Measurements from ENCODE around the gene ODAM.
A peak's percentile ranks its signal among the peaks of the same experiment; 100 is the strongest.
"Not testable (repeated sequence)": the region's sequence is repeated elsewhere in the genome, so short reads cannot be mapped to it uniquely, and the experiment has no call there.

Gene ODAM

DNA sequence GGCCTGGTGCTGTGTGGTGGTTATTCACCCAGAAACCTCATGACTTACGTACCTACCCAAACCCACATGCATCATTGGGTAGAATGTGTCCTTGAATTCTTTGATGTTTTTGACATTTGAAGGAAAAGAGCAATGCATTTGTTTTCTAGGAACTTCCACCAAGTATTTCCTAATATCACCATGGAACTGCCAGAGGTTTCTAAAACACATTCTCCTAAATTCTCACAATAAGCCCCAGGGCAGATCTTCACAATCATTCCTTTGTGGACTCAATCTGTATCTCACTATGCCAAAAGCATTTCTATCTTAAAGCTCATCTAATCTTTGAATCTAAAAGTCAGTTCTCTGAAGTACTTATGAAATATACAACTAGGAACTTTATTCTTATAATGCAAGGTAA, 8.3 kb upstream of the ODAM start:
- no peak for DNase-seq (ENCODE audit: insufficient read length)
- no peak for FAIRE-seq

DNA sequence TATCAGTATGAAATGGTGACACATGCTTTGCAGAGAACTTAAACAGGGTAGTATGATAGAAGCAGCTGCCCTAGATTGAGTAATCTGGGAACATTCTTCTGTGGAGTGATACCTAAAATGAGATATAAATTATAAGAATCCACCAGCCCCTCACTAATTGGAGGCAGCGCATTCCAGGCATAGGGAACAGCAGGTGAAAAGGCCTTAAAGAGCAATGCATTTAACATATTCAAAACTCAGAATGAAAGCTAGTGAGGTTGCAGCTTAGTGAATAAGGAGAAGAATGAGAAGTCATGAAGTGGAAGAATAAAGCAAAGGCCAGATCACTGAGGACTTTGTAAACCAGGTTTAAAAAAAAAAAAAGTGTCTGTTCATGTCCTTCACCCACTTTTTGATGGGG, 4.9 kb upstream of the ODAM start:
- DNase-seq (ENCODE audit: insufficient read length): no peak
- FAIRE-seq: no peak
- TF ChIP-seq POLR2AphosphoS5 (IDR thresholded peaks at IDR 0.05; ENCODE audit: low read depth, low read length) (no peak), POLR2A (IDR thresholded peaks at IDR 0.05; ENCODE audit: low read depth, low read length) (no peak), TAF1 (IDR thresholded peaks at IDR 0.05; ENCODE audit: borderline replicate concordance, low read depth, low read length) (no peak)

More for the DNA sequence above, 8.3 kb upstream of the ODAM start:
- TF ChIP-seq POLR2A (IDR thresholded peaks at IDR 0.05; ENCODE audit: low read depth, low read length) (no peak), TAF1 (IDR thresholded peaks at IDR 0.05; ENCODE audit: borderline replicate concordance, low read depth, low read length) (no peak), POLR2AphosphoS5 (IDR thresholded peaks at IDR 0.05; ENCODE audit: low read depth, low read length) (no peak)

DNA sequence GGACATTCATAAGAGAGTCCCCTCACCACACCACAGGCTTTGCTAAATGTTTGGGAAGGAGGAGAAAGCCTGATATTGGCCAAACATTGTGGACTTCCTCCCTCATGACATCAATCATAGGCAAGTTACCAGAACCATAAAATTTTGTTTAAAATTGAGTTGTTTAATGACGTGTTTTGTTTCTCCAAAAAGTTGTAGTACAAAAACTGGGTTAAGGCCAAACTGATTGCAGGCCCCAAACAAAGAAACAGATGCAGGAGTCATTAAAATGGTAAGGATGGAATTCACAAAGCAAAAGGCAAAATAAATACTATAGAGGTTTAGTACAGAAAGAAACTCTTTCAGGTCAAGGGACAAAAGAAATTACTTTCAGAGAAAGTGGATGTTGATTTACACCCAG, 3.9 kb upstream of the ODAM start:
- DNase-seq (ENCODE audit: insufficient read length) (no peak), FAIRE-seq (no peak)
- TF ChIP-seq POLR2A (IDR thresholded peaks at IDR 0.05; ENCODE audit: low read depth, low read length) (no peak), POLR2AphosphoS5 (IDR thresholded peaks at IDR 0.05; ENCODE audit: low read depth, low read length) (no peak), TAF1 (IDR thresholded peaks at IDR 0.05; ENCODE audit: borderline replicate concordance, low read depth, low read length) (no peak)

DNA sequence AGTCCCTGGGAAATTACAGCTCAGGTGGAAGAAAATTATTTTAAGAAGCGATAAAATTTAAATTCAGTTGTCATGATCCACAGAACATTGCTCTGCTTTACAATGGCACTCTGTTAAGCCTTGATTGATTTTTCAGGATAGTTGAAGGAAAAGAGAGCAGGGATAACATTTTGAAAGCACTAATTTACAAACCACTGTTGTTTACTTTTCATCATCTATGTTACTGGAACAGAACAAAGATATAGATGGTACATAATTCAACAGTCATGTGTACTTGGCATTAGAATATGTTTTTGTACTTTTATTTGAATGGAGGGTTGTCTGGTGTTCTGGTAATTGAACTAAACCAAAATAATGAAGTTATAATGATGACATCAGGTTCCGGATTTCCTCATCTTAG, 2.6 kb upstream of the ODAM start:
- DNase-seq (ENCODE audit: insufficient read length) (no peak), FAIRE-seq (no peak)
- TF ChIP-seq POLR2A (IDR thresholded peaks at IDR 0.05; ENCODE audit: low read depth, low read length) (no peak), POLR2AphosphoS5 (IDR thresholded peaks at IDR 0.05; ENCODE audit: low read depth, low read length) (no peak), TAF1 (IDR thresholded peaks at IDR 0.05; ENCODE audit: borderline replicate concordance, low read depth, low read length) (no peak)

DNA sequence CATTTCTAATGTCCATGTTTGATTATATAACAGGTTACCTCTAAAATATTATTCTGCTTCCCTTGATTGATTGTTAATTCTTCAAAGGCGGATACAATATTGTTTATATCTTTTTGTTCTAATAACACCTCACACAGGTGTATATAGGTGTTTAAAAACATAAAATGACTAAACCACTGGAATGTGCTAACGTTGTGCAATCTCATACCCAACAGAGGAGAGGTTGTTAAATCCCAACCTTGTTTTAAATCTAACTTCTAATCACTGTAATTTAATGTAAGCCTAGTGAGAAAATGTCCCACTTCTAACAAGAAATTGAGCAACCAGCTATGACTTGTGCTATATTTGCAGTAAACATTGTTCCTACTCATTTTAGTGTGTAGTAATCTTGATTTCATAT, 1.3 kb downstream of the ODAM start:
- DNase-seq (ENCODE audit: insufficient read length): no peak
- no peak for FAIRE-seq

DNA sequence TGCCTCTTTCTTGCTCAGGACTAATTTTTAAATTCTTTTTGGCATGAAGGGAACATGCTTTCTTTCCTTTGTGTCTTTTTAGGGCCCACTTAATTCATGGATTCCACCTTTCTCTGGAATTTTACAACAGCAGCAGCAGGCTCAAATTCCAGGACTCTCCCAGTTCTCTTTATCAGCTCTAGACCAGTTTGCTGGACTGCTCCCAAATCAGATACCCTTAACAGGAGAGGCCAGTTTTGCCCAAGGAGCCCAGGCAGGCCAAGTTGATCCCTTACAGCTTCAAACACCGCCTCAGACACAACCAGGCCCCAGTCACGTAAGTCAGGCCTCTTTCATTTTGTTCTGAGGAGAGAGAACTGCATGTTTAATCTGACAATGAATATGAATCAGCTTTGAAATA, 2.3 kb downstream of the ODAM start:
- no peak for TF ChIP-seq TAF1 (IDR thresholded peaks at IDR 0.05; ENCODE audit: borderline replicate concordance, low read depth, low read length)
- no peak for TF ChIP-seq POLR2A (IDR thresholded peaks at IDR 0.05; ENCODE audit: low read depth, low read length)
- no peak for TF ChIP-seq POLR2AphosphoS5 (IDR thresholded peaks at IDR 0.05; ENCODE audit: low read depth, low read length)
- DNase-seq (ENCODE audit: insufficient read length) (no peak), FAIRE-seq (no peak)

More for the DNA sequence above, 1.3 kb downstream of the ODAM start:
- no peak for TF ChIP-seq POLR2AphosphoS5 (IDR thresholded peaks at IDR 0.05; ENCODE audit: low read depth, low read length)
- TF ChIP-seq POLR2A (IDR thresholded peaks at IDR 0.05; ENCODE audit: low read depth, low read length): no peak
- TF ChIP-seq TAF1 (IDR thresholded peaks at IDR 0.05; ENCODE audit: borderline replicate concordance, low read depth, low read length): no peak

DNA sequence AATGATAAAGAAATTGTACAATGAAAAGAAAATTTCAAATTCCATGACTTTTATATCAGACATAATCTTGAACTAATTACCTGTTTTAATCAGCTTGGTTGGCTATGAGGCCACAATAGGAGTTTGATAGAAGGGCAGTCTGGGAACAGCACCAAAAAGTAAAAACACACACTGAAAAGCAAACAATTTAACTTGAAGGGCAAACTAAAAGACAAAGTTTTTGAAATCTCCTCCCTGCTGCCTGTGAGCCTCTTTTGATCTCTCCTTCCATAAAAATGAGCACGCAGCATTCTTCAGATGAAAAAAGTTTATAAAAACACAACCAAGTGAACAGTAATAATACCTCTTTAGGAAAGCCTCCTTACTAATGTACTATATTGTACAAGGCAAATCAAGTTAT, 8.1 kb downstream of the ODAM start:
- DNase-seq (ENCODE audit: insufficient read length) (no peak), FAIRE-seq (no peak)
- TF ChIP-seq POLR2A (IDR thresholded peaks at IDR 0.05; ENCODE audit: low read depth, low read length) (no peak), POLR2AphosphoS5 (IDR thresholded peaks at IDR 0.05; ENCODE audit: low read depth, low read length) (no peak), TAF1 (IDR thresholded peaks at IDR 0.05; ENCODE audit: borderline replicate concordance, low read depth, low read length) (no peak)

DNA sequence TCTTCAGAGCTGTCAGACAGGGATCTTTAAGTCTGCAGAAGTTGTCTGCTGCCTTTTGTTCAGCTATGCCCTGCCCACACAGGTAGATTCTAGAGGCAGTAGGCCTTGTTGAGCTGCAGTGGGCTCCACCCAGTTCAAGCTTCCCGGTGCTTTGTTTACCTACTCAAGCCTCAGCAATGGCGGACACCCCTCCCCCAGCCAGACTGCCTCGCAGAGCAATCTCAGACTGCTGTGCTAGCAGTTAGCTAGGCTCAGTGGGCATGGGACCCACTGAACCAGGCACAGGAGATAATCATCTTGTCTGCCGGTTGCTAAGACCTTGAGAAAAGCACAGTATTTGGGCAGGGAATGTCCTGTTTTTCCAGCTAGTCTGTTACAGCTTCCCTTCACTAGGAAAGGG, 17.2 kb downstream of the ODAM start:
- not testable (repeated sequence) for DNase-seq (ENCODE audit: insufficient read length); FAIRE-seq

DNA sequence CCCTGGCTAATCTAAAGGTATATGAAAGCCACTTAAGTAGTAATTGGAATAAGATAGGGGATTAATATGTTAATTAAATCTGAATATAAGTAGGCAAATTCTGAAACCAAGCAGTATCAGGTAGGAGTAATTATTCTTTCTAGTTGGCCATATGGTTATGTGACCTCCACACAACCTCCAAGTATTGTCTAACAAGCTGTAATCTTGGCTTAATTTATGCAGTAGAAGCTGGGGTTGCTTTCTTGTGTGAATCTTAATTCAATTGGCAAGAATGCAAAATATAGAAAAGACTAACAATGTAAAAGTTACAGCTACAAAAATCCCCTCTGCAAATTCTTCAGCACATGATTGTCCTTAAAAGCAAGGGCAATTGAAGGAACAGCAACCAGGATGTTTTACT, 20.6 kb downstream of the ODAM start:
- DNase-seq (ENCODE audit: insufficient read length); FAIRE-seq: not testable (repeated sequence)

DNA sequence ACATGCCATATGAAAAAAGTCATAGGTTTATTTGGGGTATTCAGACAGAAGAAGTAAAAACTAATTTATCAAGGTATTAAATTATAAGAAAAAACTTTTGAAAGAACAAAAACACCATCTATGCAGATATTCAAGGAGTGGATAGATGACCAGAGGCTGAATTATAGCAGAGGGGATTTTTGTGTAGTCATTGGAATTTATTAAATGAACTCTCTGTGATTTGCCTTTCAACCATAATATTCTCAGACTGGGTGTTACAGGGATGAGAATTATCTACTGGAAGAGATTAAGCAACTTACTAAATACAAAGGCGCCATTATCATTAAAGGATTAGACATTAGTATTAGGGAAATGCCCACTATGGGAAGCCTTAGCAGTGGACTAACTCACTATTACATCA, 21.0 kb downstream of the ODAM start:
- not testable (repeated sequence) for DNase-seq (ENCODE audit: insufficient read length)

DNA sequence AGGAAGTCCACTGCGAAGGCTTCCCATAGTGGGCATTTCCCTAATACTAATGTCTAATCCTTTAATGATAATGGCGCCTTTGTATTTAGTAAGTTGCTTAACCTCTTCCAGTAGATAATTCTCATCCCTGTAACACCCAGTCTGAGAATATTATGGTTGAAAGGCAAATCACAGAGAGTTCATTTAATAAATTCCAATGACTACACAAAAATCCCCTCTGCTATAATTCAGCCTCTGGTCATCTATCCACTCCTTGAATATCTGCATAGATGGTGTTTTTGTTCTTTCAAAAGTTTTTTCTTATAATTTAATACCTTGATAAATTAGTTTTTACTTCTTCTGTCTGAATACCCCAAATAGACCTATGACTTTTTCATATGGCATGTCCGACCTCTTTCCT, 25.9 kb downstream of the ODAM start:
- FAIRE-seq: not testable (repeated sequence)

More for the DNA sequence above, 21.0 kb downstream of the ODAM start:
- FAIRE-seq: not testable (repeated sequence)

DNA sequence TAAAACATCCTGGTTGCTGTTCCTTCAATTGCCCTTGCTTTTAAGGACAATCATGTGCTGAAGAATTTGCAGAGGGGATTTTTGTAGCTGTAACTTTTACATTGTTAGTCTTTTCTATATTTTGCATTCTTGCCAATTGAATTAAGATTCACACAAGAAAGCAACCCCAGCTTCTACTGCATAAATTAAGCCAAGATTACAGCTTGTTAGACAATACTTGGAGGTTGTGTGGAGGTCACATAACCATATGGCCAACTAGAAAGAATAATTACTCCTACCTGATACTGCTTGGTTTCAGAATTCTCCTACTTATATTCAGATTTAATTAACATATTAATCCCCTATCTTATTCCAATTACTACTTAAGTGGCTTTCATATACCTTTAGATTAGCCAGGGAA, 26.3 kb downstream of the ODAM start:
- DNase-seq (ENCODE audit: insufficient read length): not testable (repeated sequence)
- peak; percentile 42 for FAIRE-seq

More for the DNA sequence above, 25.9 kb downstream of the ODAM start:
- not testable (repeated sequence) for DNase-seq (ENCODE audit: insufficient read length)

DNA sequence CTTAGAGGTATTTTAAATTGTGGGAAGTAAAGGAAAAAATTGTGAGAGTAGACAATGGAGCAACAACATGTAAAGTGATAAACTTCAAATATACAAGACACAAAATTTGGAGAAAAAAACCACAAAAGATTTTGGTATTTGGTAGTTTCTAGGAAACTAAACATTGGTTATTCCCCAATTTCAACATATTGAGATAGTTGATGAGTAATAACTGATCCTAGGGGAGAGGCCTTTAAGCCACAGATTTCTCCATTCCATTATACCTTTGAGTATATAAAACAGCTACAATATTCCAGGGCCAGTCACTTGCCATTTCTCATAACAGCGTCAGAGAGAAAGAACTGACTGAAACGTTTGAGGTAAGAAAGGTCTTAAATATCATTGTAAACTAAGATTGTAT, 30.3 kb downstream of the ODAM start, which contains the start of gene FDCSP:
FDCSP (plus strand) TSS at position 301 of the 400 bp plus-strand sequence. CDS start 5,071 bp downstream, outside the sequence.
- DNase-seq (ENCODE audit: insufficient read length) (no peak), FAIRE-seq (no peak)
- TF ChIP-seq TAF1 (IDR thresholded peaks at IDR 0.05; ENCODE audit: borderline replicate concordance, low read depth, low read length) (no peak), POLR2A (IDR thresholded peaks at IDR 0.05; ENCODE audit: low read depth, low read length) (no peak), POLR2AphosphoS5 (IDR thresholded peaks at IDR 0.05; ENCODE audit: low read depth, low read length) (no peak)

DNA sequence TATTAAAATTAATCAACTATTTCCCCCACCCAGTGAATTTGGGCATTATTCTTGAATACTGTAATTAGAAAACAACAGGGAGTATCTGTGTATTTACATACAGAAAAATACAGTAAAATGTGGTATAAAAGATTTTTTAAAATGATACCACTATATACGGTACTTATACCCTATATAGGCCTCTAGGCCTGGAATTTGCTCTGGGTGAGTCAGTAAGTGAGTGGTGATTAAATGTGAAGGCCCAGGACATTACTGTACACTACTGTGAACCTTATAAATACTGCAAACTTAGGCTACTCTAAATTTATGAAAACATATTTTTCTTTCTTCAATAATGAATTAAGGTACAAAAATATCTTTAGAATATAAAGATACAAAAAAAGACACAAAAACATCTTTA, 40.6 kb downstream of the ODAM start:
- TF ChIP-seq TAF1 (IDR thresholded peaks at IDR 0.05; ENCODE audit: borderline replicate concordance, low read depth, low read length): no peak
- no peak for TF ChIP-seq POLR2A (IDR thresholded peaks at IDR 0.05; ENCODE audit: low read depth, low read length)
- TF ChIP-seq POLR2AphosphoS5 (IDR thresholded peaks at IDR 0.05; ENCODE audit: low read depth, low read length): no peak
- FAIRE-seq (no peak), DNase-seq (ENCODE audit: insufficient read length) (no peak)
